Right renal pelvis (tissue), 4 donors: Measurements from ENCODE around the gene ADCY1. TPM values are rescaled to one million over a fixed set of nuclear protein-coding genes. Genes with fewer than 3 reads are reported as not detected.
"Not testable (repeated sequence)": the region's sequence is repeated elsewhere in the genome, so short reads cannot be mapped to it uniquely, and the experiment has no call there.

Source experiments
- DNase-seq, 4 donors: peaks; one replicate each; pipeline ENCODE4 v3.0.0-alpha.2; 2013; ENCODE audit warnings: low read depth in 4 of 4, low spot score in 3 of 4, missing footprints in 1 of 4
- polyA plus RNA-seq, 4 donors: library from polyadenylated mRNA; unstranded; fragments of 120-200 nt; gene quantifications; one replicate each; pipeline ENCODE4 v1.2.1, GENCODE V29; 2013; ENCODE audit not compliant: insufficient read length in 4 of 4

Gene ADCY1
- 1 to 10 TPM; 2.7 to 4.0 (median 3.3) TPM for polyA plus RNA-seq

GRCh38 chr7:45573661-45574415 lies at the start of gene ADCY1:
Gene ADCY1, plus strand, starts transcription at chr7:45574368. Its CDS starts 176 bp downstream, at chr7:45574544.
- no peak for DNase-seq

- DNase-seq: no peak
Measured at GRCh38 chr7:45524445-45524844, 49.7 kb upstream of the ADCY1 start.

- no peak for DNase-seq
Measured at GRCh38 chr7:45525057-45525456, 49.1 kb upstream of the ADCY1 start.

- no peak for DNase-seq
Measured at GRCh38 chr7:45543473-45543872, 30.7 kb upstream of the ADCY1 start.

GRCh38 chr7:45545105-45545710 lies 29.0 kb upstream of the ADCY1 start:
- DNase-seq: not testable (repeated sequence)

GRCh38 chr7:45548917-45549316 lies 25.3 kb upstream of the ADCY1 start:
- DNase-seq: not testable (repeated sequence)

GRCh38 chr7:45563401-45563800 lies 10.8 kb upstream of the ADCY1 start:
- no peak for DNase-seq

GRCh38 chr7:45563941-45564461 lies 10.2 kb upstream of the ADCY1 start:
- DNase-seq: no peak

- DNase-seq: no peak
Measured at GRCh38 chr7:45564485-45564884, 9.7 kb upstream of the ADCY1 start.

- no peak for DNase-seq
Measured at GRCh38 chr7:45564886-45565455, 9.2 kb upstream of the ADCY1 start.

- no peak for DNase-seq
Measured at GRCh38 chr7:45566386-45566785, 7.8 kb upstream of the ADCY1 start.

GRCh38 chr7:45566961-45567360 lies 7.2 kb upstream of the ADCY1 start:
- DNase-seq: no peak

- no peak for DNase-seq
Measured at GRCh38 chr7:45567713-45568112, 6.5 kb upstream of the ADCY1 start.

GRCh38 chr7:45568536-45569289 lies 5.5 kb upstream of the ADCY1 start:
- DNase-seq: no peak

GRCh38 chr7:45569290-45569685 lies 4.9 kb upstream of the ADCY1 start:
- DNase-seq: no peak

GRCh38 chr7:45570797-45571196 lies 3.4 kb upstream of the ADCY1 start:
- no peak for DNase-seq

GRCh38 chr7:45573204-45573603 lies 964 bp upstream of the ADCY1 start:
- no peak for DNase-seq

GRCh38 chr7:45574416-45574668 lies 174 bp downstream of the ADCY1 start:
- DNase-seq: peak in 1 of 4 donors; percentile 44

- DNase-seq: peak in 1 of 4 donors; percentile 47
Measured at GRCh38 chr7:45574669-45575500, 717 bp downstream of the ADCY1 start.

- DNase-seq: no peak
Measured at GRCh38 chr7:45575501-45576248, 1.5 kb downstream of the ADCY1 start.
